ENCODE measurements around the gene RASSF7.

The RASSF7 gene

GRCh38 chr11:596374-596773 lies 35.6 kb downstream of the RASSF7 start:
- Histone ChIP-seq H3K18ac (ENCODE audit: low read length) (no peak overlapping the region), H3K27me3 (ENCODE audit: insufficient read depth, low read length) (no peaks in the 10 kb centered on the region), H4K8ac (ENCODE audit: low read depth, low read length) (no peak overlapping the region), H3K36me3 (ENCODE audit: control insufficient read depth in 1 of 2, insufficient read depth in 2 of 2, low read length in 2 of 2) (peaks cover 82 to 85% of the 10 kb centered on the region in 2 experiments), H3K14ac (ENCODE audit: low read length) (no peak overlapping the region), H2BK5ac (ENCODE audit: low read depth, low read length, poor library complexity) (no peak overlapping the region), H3K9me3 (ENCODE audit: insufficient read depth, low read depth, low read length) (peaks cover 2% of the 10 kb centered on the region), H3K79me1 (ENCODE audit: low read length) (no peaks in the 10 kb centered on the region), H2BK120ac (ENCODE audit: insufficient read depth, low read length, poor library complexity) (no peak overlapping the region), H2BK12ac (ENCODE audit: low read length) (no peak overlapping the region), H3K23ac (ENCODE audit: low read length) (no peak overlapping the region), H4K91ac (ENCODE audit: low read depth, low read length) (no peak overlapping the region), H2AK5ac (ENCODE audit: low read length) (no peak overlapping the region), H3K79me2 (ENCODE audit: control insufficient read depth, insufficient read depth, low read length, poor library complexity) (no peaks in the 10 kb centered on the region), H2AFZ (ENCODE audit: insufficient read depth, low read length, poor library complexity) (no peak overlapping the region), H3K4me1 (ENCODE audit: control insufficient read depth in 1 of 2, insufficient read depth in 2 of 2, low read length in 2 of 2) (no peaks in the 10 kb centered on the region), H3K27ac (ENCODE audit: low read depth, low read length) (no peak overlapping the region), H4K12ac (ENCODE audit: low read depth, low read length) (no peak overlapping the region), H3K9ac (ENCODE audit: low read length) (no peak overlapping the region), H3K4ac (ENCODE audit: low read depth, low read length) (no peak overlapping the region), H3K4me3 (ENCODE audit: low read depth, low read length) (no peak overlapping the region), H3K4me2 (ENCODE audit: low read length) (no peak overlapping the region)
- WGBS (ENCODE audit: extremely low coverage, insufficient coverage, insufficient read length): no CpG with 5 or more reads among the region's 10 CpGs
- DNase-seq: no peak

- Histone ChIP-seq H3K23ac (ENCODE audit: low read length) (no peak overlapping the region), H3K4me1 (ENCODE audit: control insufficient read depth in 1 of 2, insufficient read depth in 2 of 2, low read length in 2 of 2) (no peaks in the 10 kb centered on the region), H3K79me2 (ENCODE audit: control insufficient read depth, insufficient read depth, low read length, poor library complexity) (no peaks in the 10 kb centered on the region), H3K4ac (ENCODE audit: low read depth, low read length) (no peak overlapping the region), H3K27ac (ENCODE audit: low read depth, low read length) (no peak overlapping the region), H3K9ac (ENCODE audit: low read length) (no peak overlapping the region), H2BK120ac (ENCODE audit: insufficient read depth, low read length, poor library complexity) (no peak overlapping the region), H3K4me2 (ENCODE audit: low read length) (no peak overlapping the region), H2BK5ac (ENCODE audit: low read depth, low read length, poor library complexity) (no peak overlapping the region), H4K8ac (ENCODE audit: low read depth, low read length) (no peak overlapping the region), H2BK12ac (ENCODE audit: low read length) (no peak overlapping the region), H2AFZ (ENCODE audit: insufficient read depth, low read length, poor library complexity) (no peak overlapping the region), H4K12ac (ENCODE audit: low read depth, low read length) (peak overlapping the region; percentile 4), H3K79me1 (ENCODE audit: low read length) (no peaks in the 10 kb centered on the region), H3K27me3 (ENCODE audit: insufficient read depth, low read length) (no peaks in the 10 kb centered on the region), H3K36me3 (ENCODE audit: control insufficient read depth in 1 of 2, insufficient read depth in 2 of 2, low read length in 2 of 2) (peaks cover 85 to 87% of the 10 kb centered on the region in 2 experiments), H3K18ac (ENCODE audit: low read length) (no peak overlapping the region), H3K9me3 (ENCODE audit: insufficient read depth, low read depth, low read length) (peaks cover 2% of the 10 kb centered on the region), H3K4me3 (ENCODE audit: low read depth, low read length) (no peak overlapping the region), H3K14ac (ENCODE audit: low read length) (no peak overlapping the region), H4K91ac (ENCODE audit: low read depth, low read length) (no peak overlapping the region), H2AK5ac (ENCODE audit: low read length) (no peak overlapping the region)
- no CpG with 5 or more reads among the region's 29 CpGs for WGBS (ENCODE audit: extremely low coverage, insufficient coverage, insufficient read length)
- no peak for DNase-seq
These were observed 36.5 kb downstream of the RASSF7 start for GRCh38 chr11:597166-597725.

GRCh38 chr11:598005-598680 lies 37.4 kb downstream of the RASSF7 start:
- Histone ChIP-seq H2BK12ac (ENCODE audit: low read length) (no peak overlapping the region), H3K14ac (ENCODE audit: low read length) (no peak overlapping the region), H3K18ac (ENCODE audit: low read length) (no peak overlapping the region), H2BK5ac (ENCODE audit: low read depth, low read length, poor library complexity) (no peak overlapping the region), H3K4me2 (ENCODE audit: low read length) (no peak overlapping the region), H2BK120ac (ENCODE audit: insufficient read depth, low read length, poor library complexity) (no peak overlapping the region), H3K9me3 (ENCODE audit: insufficient read depth, low read depth, low read length) (peaks cover 2% of the 10 kb centered on the region), H3K27me3 (ENCODE audit: insufficient read depth, low read length) (no peaks in the 10 kb centered on the region), H3K79me1 (ENCODE audit: low read length) (no peaks in the 10 kb centered on the region), H3K79me2 (ENCODE audit: control insufficient read depth, insufficient read depth, low read length, poor library complexity) (no peaks in the 10 kb centered on the region), H3K23ac (ENCODE audit: low read length) (no peak overlapping the region), H2AK5ac (ENCODE audit: low read length) (no peak overlapping the region), H3K27ac (ENCODE audit: low read depth, low read length) (no peak overlapping the region), H3K4me3 (ENCODE audit: low read depth, low read length) (peak overlapping the region; percentile 25), H4K8ac (ENCODE audit: low read depth, low read length) (no peak overlapping the region), H2AFZ (ENCODE audit: insufficient read depth, low read length, poor library complexity) (no peak overlapping the region), H3K4ac (ENCODE audit: low read depth, low read length) (no peak overlapping the region), H3K9ac (ENCODE audit: low read length) (no peak overlapping the region), H4K12ac (ENCODE audit: low read depth, low read length) (no peak overlapping the region), H3K4me1 (ENCODE audit: control insufficient read depth in 1 of 2, insufficient read depth in 2 of 2, low read length in 2 of 2) (no peaks in the 10 kb centered on the region), H4K91ac (ENCODE audit: low read depth, low read length) (no peak overlapping the region), H3K36me3 (ENCODE audit: control insufficient read depth in 1 of 2, insufficient read depth in 2 of 2, low read length in 2 of 2) (peaks cover 84 to 86% of the 10 kb centered on the region in 2 experiments)
- DNase-seq: no peak
- WGBS (ENCODE audit: extremely low coverage, insufficient coverage, insufficient read length): no CpG with 5 or more reads among the region's 30 CpGs

- H2AK5ac ChIP-seq (ENCODE audit: low read length): no peak overlapping the region
- no peak overlapping the region for H4K91ac ChIP-seq (ENCODE audit: low read depth, low read length)
- H3K4ac ChIP-seq (ENCODE audit: low read depth, low read length): no peak overlapping the region
- no peaks in the 10 kb centered on the region for H3K79me2 ChIP-seq (ENCODE audit: control insufficient read depth, insufficient read depth, low read length, poor library complexity)
- no peak for DNase-seq
- no peak overlapping the region for H2AFZ ChIP-seq (ENCODE audit: insufficient read depth, low read length, poor library complexity)
- no peaks in the 10 kb centered on the region for H3K4me1 ChIP-seq (ENCODE audit: control insufficient read depth in 1 of 2, insufficient read depth in 2 of 2, low read length in 2 of 2)
- H4K8ac ChIP-seq (ENCODE audit: low read depth, low read length): no peak overlapping the region
- H2BK5ac ChIP-seq (ENCODE audit: low read depth, low read length, poor library complexity): no peak overlapping the region
- H3K23ac ChIP-seq (ENCODE audit: low read length): no peak overlapping the region
- no peak overlapping the region for H3K27ac ChIP-seq (ENCODE audit: low read depth, low read length)
- no peaks in the 10 kb centered on the region for H3K79me1 ChIP-seq (ENCODE audit: low read length)
- H3K9ac ChIP-seq (ENCODE audit: low read length): no peak overlapping the region
- no peaks in the 10 kb centered on the region for H3K27me3 ChIP-seq (ENCODE audit: insufficient read depth, low read length)
- H3K14ac ChIP-seq (ENCODE audit: low read length): no peak overlapping the region
- H3K36me3 ChIP-seq (ENCODE audit: control insufficient read depth in 1 of 2, insufficient read depth in 2 of 2, low read length in 2 of 2): peaks cover 87 to 89% of the 10 kb centered on the region in 2 experiments
- no peak overlapping the region for H4K12ac ChIP-seq (ENCODE audit: low read depth, low read length)
- peaks cover 2% of the 10 kb centered on the region for H3K9me3 ChIP-seq (ENCODE audit: insufficient read depth, low read depth, low read length)
- H3K4me3 ChIP-seq (ENCODE audit: low read depth, low read length): no peak overlapping the region
- WGBS (ENCODE audit: extremely low coverage, insufficient coverage, insufficient read length): no CpG with 5 or more reads among the region's 23 CpGs
- H3K18ac ChIP-seq (ENCODE audit: low read length): no peak overlapping the region
- H3K4me2 ChIP-seq (ENCODE audit: low read length): no peak overlapping the region
- no peak overlapping the region for H2BK120ac ChIP-seq (ENCODE audit: insufficient read depth, low read length, poor library complexity)
- H2BK12ac ChIP-seq (ENCODE audit: low read length): no peak overlapping the region
These were observed 40.9 kb downstream of the RASSF7 start for GRCh38 chr11:601573-602245.
